H54 (cell line): ENCODE measurements around the gene ANTXR1.

Experiments used
- DNase-seq: peaks from one replicate; pipeline ENCODE4 v3.0.0; 2011; ENCODE audit warnings: low spot score, mixed read lengths; ENCODE audit not compliant: insufficient read length
- FAIRE-seq: peaks from 3 replicates; lab custom pipeline; 2011; peaks lifted over from hg19 to GRCh38; lab: Jason Lieb, UNC
- POLR2A ChIP-seq: IDR thresholded peaks from 2 replicates; pipeline ENCODE4 v1.6.1; 2011; ENCODE audit warnings: low read depth, mild to moderate bottlenecking, low read length

The ANTXR1 gene

GRCh38 chr2:69188182-69188900 lies 175.4 kb downstream of the ANTXR1 start:
- no peak for TF ChIP-seq POLR2A
- FAIRE-seq (no peak), DNase-seq (no peak)

GRCh38 chr2:69190743-69191404 lies 177.9 kb downstream of the ANTXR1 start:
- FAIRE-seq (no peak), DNase-seq (no peak)
- no peak for TF ChIP-seq POLR2A

DNA sequence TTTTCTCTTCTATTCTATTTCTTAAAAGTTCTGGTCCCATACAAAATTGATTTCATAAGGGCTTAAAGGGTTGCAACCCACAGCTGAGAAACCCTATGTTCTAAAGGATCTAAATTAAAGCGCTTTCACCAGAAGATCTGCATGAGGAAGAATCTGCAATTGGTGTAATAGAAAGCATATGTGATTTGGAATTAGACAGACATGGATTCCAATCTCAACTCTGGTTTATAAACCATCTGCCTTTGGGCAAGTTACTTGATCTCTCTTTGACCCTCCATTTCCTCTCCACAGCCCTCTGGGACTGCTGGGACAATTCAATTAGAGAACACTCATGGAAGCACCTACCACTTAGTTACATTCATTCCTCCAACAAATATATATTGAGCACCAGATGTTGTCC lies 178.7 kb downstream of the ANTXR1 start:
- no peak for TF ChIP-seq POLR2A
- FAIRE-seq = no peak
- DNase-seq = no peak

- no peak for TF ChIP-seq POLR2A
- no peak for FAIRE-seq
- DNase-seq = no peak
Observed at GRCh38 chr2:69192176-69192945, 179.4 kb downstream of the ANTXR1 start.

- FAIRE-seq = no peak
- TF ChIP-seq POLR2A = no peak
- DNase-seq = no peak
Observed at GRCh38 chr2:69195706-69196105, 182.7 kb downstream of the ANTXR1 start.

GRCh38 chr2:69196327-69197117 lies 183.5 kb downstream of the ANTXR1 start:
- peak; percentile 26 for DNase-seq
- FAIRE-seq = no peak
- no peak for TF ChIP-seq POLR2A

DNA sequence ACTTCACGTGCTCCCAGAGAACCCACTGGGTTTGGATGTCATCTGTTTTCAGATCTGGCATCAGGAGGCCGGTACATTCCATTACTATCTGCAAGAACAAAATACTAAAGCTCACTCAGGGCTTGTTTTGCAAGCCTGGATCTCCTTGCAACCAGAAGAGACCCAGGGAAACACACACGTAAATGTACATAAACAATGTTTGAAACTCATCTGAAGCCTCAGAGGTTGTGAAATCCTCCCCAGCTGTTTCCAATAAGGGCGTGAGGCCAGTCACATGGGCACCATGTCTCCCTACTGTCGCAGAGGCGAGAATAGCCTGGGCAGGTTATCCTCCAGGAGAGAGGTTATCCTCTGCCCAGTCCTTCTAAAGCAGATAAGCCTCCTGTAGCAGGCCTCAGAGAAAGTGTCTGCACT lies 187.1 kb downstream of the ANTXR1 start:
- FAIRE-seq (no peak), DNase-seq (no peak)
- no peak for TF ChIP-seq POLR2A

DNA sequence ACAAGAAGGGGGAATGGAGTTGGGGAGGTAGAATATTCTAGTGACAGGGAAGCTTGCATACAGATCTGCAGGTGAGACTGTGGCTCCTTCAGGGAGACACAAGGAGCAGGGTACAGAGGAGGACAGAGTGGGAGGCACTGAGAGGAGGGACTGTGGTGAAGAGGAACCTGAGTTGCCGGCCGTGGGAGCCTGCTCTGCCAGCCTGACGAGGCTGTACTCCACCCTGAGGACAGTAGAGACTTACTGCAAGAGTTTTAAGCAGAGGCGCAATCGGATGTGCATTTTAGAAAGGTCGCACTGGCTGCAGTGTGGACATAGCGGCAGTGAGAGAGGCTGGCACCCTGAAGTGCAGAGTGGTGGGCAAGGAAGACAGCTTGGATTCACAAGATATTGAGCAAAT lies 188.3 kb downstream of the ANTXR1 start:
- TF ChIP-seq POLR2A = no peak
- DNase-seq = no peak
- no peak for FAIRE-seq

DNA sequence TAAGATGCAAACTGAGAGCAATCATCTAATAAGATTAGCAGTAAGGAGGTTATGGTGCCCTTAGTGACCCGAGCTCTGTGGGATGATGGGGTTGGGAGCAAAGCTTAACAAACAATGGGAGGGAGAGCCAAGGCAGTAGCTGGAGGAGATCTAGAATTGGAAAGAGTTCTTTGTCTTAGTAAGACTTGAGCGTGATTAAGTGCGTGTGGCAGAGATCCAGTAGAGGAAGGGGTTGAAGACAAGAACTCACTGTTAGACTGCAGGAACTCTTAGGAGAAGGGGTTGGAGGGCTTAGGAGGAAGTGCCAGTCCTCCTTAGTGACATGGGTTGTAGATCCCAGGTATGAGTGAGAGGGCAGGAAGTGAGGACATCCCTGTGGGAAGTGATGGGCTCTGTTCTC lies 189.3 kb downstream of the ANTXR1 start:
- TF ChIP-seq POLR2A = no peak
- FAIRE-seq = no peak
- no peak for DNase-seq

- no peak for TF ChIP-seq POLR2A
- DNase-seq (no peak), FAIRE-seq (no peak)
Observed at GRCh38 chr2:69203166-69203985, 190.4 kb downstream of the ANTXR1 start.

- DNase-seq (no peak), FAIRE-seq (no peak)
- no peak for TF ChIP-seq POLR2A
Observed at GRCh38 chr2:69204654-69205053, 191.7 kb downstream of the ANTXR1 start.

DNA sequence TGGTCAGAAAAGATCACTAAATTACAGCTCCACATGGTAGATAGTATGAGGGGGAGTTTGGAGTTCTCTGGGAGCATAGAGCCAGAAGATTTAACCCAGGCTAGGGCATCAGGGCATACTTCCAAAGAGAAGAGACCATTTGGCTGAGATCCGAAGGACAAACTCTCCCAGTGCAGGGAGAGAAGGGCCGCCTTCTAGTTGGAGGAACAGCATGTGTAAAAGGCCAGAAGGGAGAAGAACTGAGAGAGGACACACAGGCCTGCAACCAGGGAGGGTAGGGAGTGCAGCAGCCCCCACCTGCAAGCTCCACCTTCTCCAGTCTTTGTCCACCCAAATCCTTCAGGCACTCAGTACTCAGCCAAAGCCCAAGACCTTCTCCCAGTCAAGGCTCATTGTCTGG lies 192.1 kb downstream of the ANTXR1 start:
- TF ChIP-seq POLR2A = no peak
- no peak for DNase-seq
- no peak for FAIRE-seq

GRCh38 chr2:69205491-69205890 lies 192.5 kb downstream of the ANTXR1 start:
- TF ChIP-seq POLR2A = no peak
- DNase-seq (no peak), FAIRE-seq (no peak)
